H1 (cell line): Measurements from ENCODE around the gene PRKRIP1. TPM values are rescaled to one million over a fixed set of nuclear protein-coding genes. Genes with fewer than 3 reads are reported as not detected.
A peak's percentile ranks its signal among the peaks of the same experiment; 100 is the strongest.

Experiments
- ATF3 ChIP-seq: IDR thresholded peaks from 2 replicates; pipeline ENCODE4 v1.6.1; 2011; ENCODE audit warnings: low read depth, mild to moderate bottlenecking, low read length; ENCODE audit not compliant: insufficient read depth
- BRCA1 ChIP-seq: IDR thresholded peaks from 2 replicates; pipeline ENCODE4 v1.6.1; 2012; ENCODE audit warnings: low read depth, low read length, improper control_type of control experiment
- CBX8 ChIP-seq: fragments of 300-800, 300-1000 bp; sonication (generic); IDR thresholded peaks from 2 replicates; pipeline ENCODE4 v1.7.1; 2016; ENCODE audit warnings: low read depth, low read length, borderline replicate concordance
- CREB1 ChIP-seq: IDR thresholded peaks from 2 replicates; pipeline ENCODE4 v1.6.1; 2012; ENCODE audit warnings: inconsistent platforms
- EP300 ChIP-seq, 2 experiments: IDR thresholded peaks; 1 replicate in 1 of 2; 2 replicates in 1 of 2; pipeline ENCODE4 v1.6.1; 2011 to 2012; ENCODE audit warnings: low read depth in 2 of 2, low read length in 2 of 2, mild to moderate bottlenecking in 2 of 2, borderline replicate concordance in 1 of 2, inconsistent platforms in 1 of 2, moderate library complexity in 1 of 2
- FOSL1 ChIP-seq: IDR thresholded peaks from 2 replicates; pipeline ENCODE4 v1.6.1; 2011; ENCODE audit warnings: mild to moderate bottlenecking, low read depth, low read length, moderate library complexity; ENCODE audit not compliant: insufficient read depth
- JUN ChIP-seq: IDR thresholded peaks from 2 replicates; pipeline ENCODE4 v1.6.1; 2011; ENCODE audit warnings: low read depth, mild to moderate bottlenecking, improper control_type of control experiment, low read length
- JUND ChIP-seq: IDR thresholded peaks from 2 replicates; pipeline ENCODE4 v1.6.1; 2011; ENCODE audit warnings: mild to moderate bottlenecking, improper control_type of control experiment, low read length
- KDM4A ChIP-seq: IDR thresholded peaks from one replicate; pipeline ENCODE4 v1.7.1; 2012; ENCODE audit warnings: low read depth, mild to moderate bottlenecking, moderate library complexity, low read length, inconsistent platforms; ENCODE audit not compliant: severe bottlenecking
- PHF8 ChIP-seq: fragments of 200-600 bp; sonication (generic); conservative IDR thresholded peaks from 2 replicates; pipeline ENCODE4 v1.7.1; 2012; ENCODE audit warnings: low read depth, mild to moderate bottlenecking, inconsistent platforms, low read length, moderate library complexity
- POLR2A ChIP-seq, 2 experiments: IDR thresholded peaks; 1 replicate in 1 of 2; 2 replicates in 1 of 2; pipeline ENCODE4 v1.6.1; 2011; ENCODE audit warnings: low read depth in 2 of 2, low read length in 2 of 2, mild to moderate bottlenecking in 2 of 2; ENCODE audit errors: control extremely low read depth in 1 of 2
- POLR2AphosphoS5 ChIP-seq: IDR thresholded peaks from 2 replicates; pipeline ENCODE4 v1.6.1; 2011; ENCODE audit warnings: low read depth, low read length
- RAD21 ChIP-seq, 2 experiments: IDR thresholded peaks in 1 of 2; conservative IDR thresholded peaks in 1 of 2; 2 replicates each; pipeline ENCODE4 v1.6.1; 2011; ENCODE audit warnings: low read depth in 2 of 2, low read length in 2 of 2, improper control_type of control experiment in 1 of 2, inconsistent platforms in 1 of 2, mild to moderate bottlenecking in 1 of 2, moderate library complexity in 1 of 2
- RBBP5 ChIP-seq: IDR thresholded peaks from 2 replicates; pipeline ENCODE4 v1.7.1; 2012; ENCODE audit warnings: low read depth, mild to moderate bottlenecking, inconsistent platforms, low read length, moderate library complexity, borderline replicate concordance
- SIN3A ChIP-seq, 2 experiments: IDR thresholded peaks in 1 of 2; conservative IDR thresholded peaks in 1 of 2; 2 replicates each; pipeline ENCODE4 v1.6.1; 2011 to 2012; ENCODE audit warnings: low read length in 2 of 2, improper control_type of control experiment in 1 of 2, low read depth in 1 of 2, mild to moderate bottlenecking in 1 of 2
- SIRT6 ChIP-seq: IDR thresholded peaks from one replicate; pipeline ENCODE4 v1.7.1; 2012; ENCODE audit warnings: low read length, inconsistent platforms
- SP2 ChIP-seq: IDR thresholded peaks from 2 replicates; pipeline ENCODE4 v1.6.1; 2012; ENCODE audit warnings: mild to moderate bottlenecking, low read length, inconsistent platforms
- SP4 ChIP-seq: IDR thresholded peaks from 2 replicates; pipeline ENCODE4 v1.6.1; 2012; ENCODE audit warnings: low read length, inconsistent platforms
- SRF ChIP-seq: IDR thresholded peaks from 2 replicates; pipeline ENCODE4 v1.6.1; 2011; ENCODE audit warnings: mild to moderate bottlenecking, low read depth, low read length, moderate library complexity
- SUZ12 ChIP-seq: fragments of 200-600 bp; sonication (generic); IDR thresholded peaks from 2 replicates; pipeline ENCODE4 v1.6.1; 2012; ENCODE audit warnings: mild to moderate bottlenecking, inconsistent platforms, low read length, moderate library complexity, mixed read lengths
- TAF7 ChIP-seq: optimal IDR thresholded peaks from 2 replicates; pipeline ENCODE3; 2011; ENCODE audit warnings: low read depth, mild to moderate bottlenecking, inconsistent platforms, low read length, moderate library complexity, borderline replicate concordance
- TBP ChIP-seq: IDR thresholded peaks from 2 replicates; pipeline ENCODE4 v1.6.1; 2011; ENCODE audit warnings: low read depth, low read length, improper control_type of control experiment
- ZNF274 ChIP-seq: IDR thresholded peaks from 2 replicates; pipeline ENCODE4 v1.7.0; 2012; ENCODE audit warnings: low read length, borderline replicate concordance; ENCODE audit errors: extremely low read depth
- polyA plus RNA-seq, 7 experiments: library from polyadenylated mRNA; depleted of rRNA in 3 of 7; stranded (reverse) in 5 of 7; unstranded in 2 of 7; fragments of >200 nt in 5 of 7; fragments of 200-250 nt in 2 of 7; gene quantifications; 1 replicate in 5 of 7; 2 replicates in 1 of 7; 4 replicates in 1 of 7; pipeline versions ENCODE4 v1.2.1 to v1.2.3, GENCODE V29; 2011 to 2013; ENCODE audit warnings: missing spikeins in 2 of 7, mixed read lengths in 2 of 7
- total RNA-seq: library from RNA; stranded (reverse); fragmentation: NEBNext Ultra II Directional; extraction: Animal tissue kit (Norgen Biotek cat#: 25700); gene quantifications from 2 replicates; pipeline ENCODE4 v1.2.1, GENCODE V29; 2021

PRKRIP1 gene
- total and polyA plus RNA-seq, 2 of the 8 experiments (the other 6 are each of a cell fraction or from before 2014, with no cell fraction given): 11.1 to 22.0 TPM

DNA sequence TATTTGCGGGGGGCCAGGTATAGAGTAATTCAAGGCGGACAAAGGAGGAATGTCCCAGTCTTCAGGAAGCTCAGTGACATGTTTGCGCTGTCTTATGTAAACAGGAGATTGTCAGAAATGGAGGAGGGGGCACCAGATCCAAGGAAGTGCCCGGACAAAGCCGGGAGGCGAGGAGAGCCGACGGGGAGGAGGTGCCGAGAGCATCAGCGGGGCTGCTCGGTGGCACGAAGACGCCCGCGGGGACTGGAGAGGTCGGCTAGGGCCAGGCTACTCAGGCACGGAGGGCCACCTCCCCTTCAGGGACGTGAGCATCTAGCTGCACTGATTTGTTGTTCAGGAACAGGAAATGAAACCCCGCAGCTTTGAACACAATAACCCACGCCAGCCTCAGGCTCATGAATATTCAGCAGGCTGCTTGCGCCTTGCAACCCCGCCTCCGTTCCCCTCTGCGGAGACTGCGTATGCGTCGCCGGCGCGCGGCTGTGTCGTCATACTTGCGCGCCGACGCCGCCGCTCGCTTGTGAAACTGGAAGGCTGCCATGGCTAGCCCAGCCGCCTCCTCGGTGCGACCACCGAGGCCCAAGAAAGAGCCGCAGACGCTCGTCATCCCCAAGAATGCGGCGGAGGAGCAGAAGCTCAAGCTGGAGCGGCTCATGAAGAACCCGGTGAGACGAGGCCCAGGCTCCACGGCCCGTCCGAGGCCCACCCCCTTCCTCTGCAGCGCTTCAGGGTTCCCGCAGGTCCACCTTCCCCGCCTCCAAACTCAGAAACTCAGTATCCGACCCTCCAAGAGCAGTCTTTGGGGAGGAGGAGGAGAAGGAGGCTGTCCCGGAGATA lies at the start of gene PRKRIP1 (continued):
- peak in 1 of 2 experiments; percentile 35; a peak in 1 of 3 replicates for TF ChIP-seq EP300 (IDR thresholded peaks at IDR 0.05; ENCODE audit: borderline replicate concordance in 1 of 2, low read depth in 2 of 2, low read length in 2 of 2)
- peak in 1 of 2 experiments; percentile 92; a peak in 2 of 4 replicates for TF ChIP-seq SIN3A (conservative IDR thresholded peaks at IDR 0.05 in 1 of 2, IDR thresholded peaks at IDR 0.05 in 1 of 2; ENCODE audit: low read depth in 1 of 2, low read length in 2 of 2)
- TF ChIP-seq CBX8: no peak
- peak; percentile 93 for TF ChIP-seq ATF3
- TF ChIP-seq POLR2AphosphoS5: peak; percentile 88
- TF ChIP-seq SRF: peak; percentile 82
- no peak for TF ChIP-seq BRCA1
- TF ChIP-seq TAF7: peak; percentile 38
- TF ChIP-seq RBBP5: peak; percentile 80
- TF ChIP-seq RAD21 (IDR thresholded peaks at IDR 0.05 in 1 of 2, conservative IDR thresholded peaks at IDR 0.05 in 1 of 2; ENCODE audit: low read depth in 2 of 2, low read length in 2 of 2): no peak
- peak; percentile 100 for TF ChIP-seq KDM4A
- TF ChIP-seq JUN: no peak
- no peak for TF ChIP-seq SP4
- peak; percentile 39 to 98 for TF ChIP-seq POLR2A (IDR thresholded peaks at IDR 0.05; ENCODE audit: control extremely low read depth in 1 of 2, low read depth in 2 of 2, low read length in 2 of 2)
- no peak for TF ChIP-seq ZNF274
- TF ChIP-seq TBP: peak; percentile 87
- no peak for TF ChIP-seq SIRT6
- peak; percentile 38; the same call in 1 of the 2 replicates for TF ChIP-seq JUND
- no peak for TF ChIP-seq SUZ12
- peak; percentile 86 for TF ChIP-seq PHF8
- TF ChIP-seq FOSL1: no peak
- no peak for TF ChIP-seq SP2
- peak; percentile 98 for TF ChIP-seq CREB1
